Superior temporal gyrus (tissue), 1 donor: ENCODE measurements around the gene SEPTIN6.

Experiments
- DNase-seq: peaks from one replicate; pipeline ENCODE4 v3.0.0-alpha.2; 2016; ENCODE audit errors: extremely low spot score

SEPTIN6 gene

GRCh38 chrX:119693040-119693995 is at the start of gene SEPTIN6:
Gene SEPTIN6, minus strand, starts transcription at chrX:119693168. Its CDS starts 63 bp downstream, at chrX:119693105.
- peak; percentile 20 for DNase-seq

GRCh38 chrX:119738742-119739141 is 45.8 kb upstream of the SEPTIN6 start:
- DNase-seq, result no peak

GRCh38 chrX:119736206-119736764 is 43.3 kb upstream of the SEPTIN6 start:
- no peak for DNase-seq

GRCh38 chrX:119735467-119735866 is 42.5 kb upstream of the SEPTIN6 start:
- no peak for DNase-seq

- no peak for DNase-seq
These were observed 42.0 kb upstream of the SEPTIN6 start for GRCh38 chrX:119734897-119735339.

- DNase-seq, result peak; percentile 38
These were observed 36.6 kb upstream of the SEPTIN6 start for GRCh38 chrX:119729408-119730201.

GRCh38 chrX:119728487-119728886 is 35.5 kb upstream of the SEPTIN6 start:
- DNase-seq, result no peak

- DNase-seq, result no peak
These were observed 34.1 kb upstream of the SEPTIN6 start for GRCh38 chrX:119726900-119727555.

GRCh38 chrX:119721926-119722325 is 29.0 kb upstream of the SEPTIN6 start:
- DNase-seq, result no peak

GRCh38 chrX:119721487-119721886 is 28.5 kb upstream of the SEPTIN6 start:
- DNase-seq, result no peak

GRCh38 chrX:119709630-119710029 is 16.7 kb upstream of the SEPTIN6 start:
- no peak for DNase-seq

- no peak for DNase-seq
These were observed 16.0 kb upstream of the SEPTIN6 start for GRCh38 chrX:119708936-119709335.

GRCh38 chrX:119706616-119707015 is 13.6 kb upstream of the SEPTIN6 start:
- no peak for DNase-seq

GRCh38 chrX:119698845-119699244 is 5.9 kb upstream of the SEPTIN6 start:
- DNase-seq, result peak; percentile 29

- DNase-seq, result no peak
These were observed 3.4 kb upstream of the SEPTIN6 start for GRCh38 chrX:119696251-119696890.

GRCh38 chrX:119695535-119696050 is 2.6 kb upstream of the SEPTIN6 start:
- no peak for DNase-seq

- DNase-seq, result no peak
These were observed 1.9 kb upstream of the SEPTIN6 start for GRCh38 chrX:119694601-119695534.

GRCh38 chrX:119693996-119694451 is 1.1 kb upstream of the SEPTIN6 start:
- DNase-seq, result no peak

- DNase-seq, result no peak
These were observed 553 bp downstream of the SEPTIN6 start for GRCh38 chrX:119692191-119693039.
